HG03439 (cell line): ENCODE measurements around the gene KCNT2.
A peak's percentile ranks its signal among the peaks of the same experiment; 100 is the strongest.

Experiments used
- ATAC-seq: cut with Tn5 transposase; IDR thresholded peaks from one replicate; pipeline ENCODE4 v1.9.1; 2021; ENCODE audit warnings: mild to moderate bottlenecking, moderate library complexity; ENCODE audit not compliant: unreplicated experiment

Gene KCNT2

GRCh38 chr1:196403803-196404690 is 204.2 kb downstream of the KCNT2 start:
- no peak for ATAC-seq

DNA sequence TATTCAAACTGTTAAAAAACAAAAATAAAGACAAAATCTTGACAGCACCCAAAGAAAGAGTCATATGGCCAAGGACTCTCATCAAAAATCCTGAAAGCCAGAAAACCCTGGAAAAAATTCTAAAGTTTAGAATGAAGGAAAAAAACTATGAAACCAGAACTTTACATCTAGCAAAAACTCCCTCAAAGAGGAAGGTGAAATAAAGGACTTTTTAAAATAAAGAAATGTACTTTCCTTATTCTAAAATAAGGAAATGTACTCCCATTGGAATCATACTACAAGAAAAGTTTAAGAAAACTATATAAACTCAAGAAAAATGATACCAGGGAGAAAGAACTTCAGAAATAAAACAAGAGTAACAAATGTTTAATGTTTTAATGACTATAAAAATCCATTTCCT is 206.3 kb downstream of the KCNT2 start:
- ATAC-seq = no peak

DNA sequence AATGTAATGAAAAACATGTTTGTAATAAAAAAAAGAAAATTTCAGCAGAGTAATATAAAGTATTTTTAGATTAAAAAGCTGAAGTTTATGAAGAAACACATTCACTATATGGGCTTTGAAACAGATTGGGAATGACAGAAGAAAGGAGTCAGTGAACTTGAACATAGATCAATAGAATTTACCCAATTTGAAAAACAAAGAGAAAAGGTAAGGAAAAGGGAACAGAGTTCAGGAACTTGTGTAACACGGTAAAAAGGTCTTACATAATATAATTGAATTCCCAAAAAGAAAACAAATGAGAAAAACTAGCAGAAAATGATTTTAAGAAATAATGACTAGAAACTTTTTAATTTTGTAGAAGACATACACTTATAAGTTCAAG is 206.8 kb downstream of the KCNT2 start:
- no peak for ATAC-seq

DNA sequence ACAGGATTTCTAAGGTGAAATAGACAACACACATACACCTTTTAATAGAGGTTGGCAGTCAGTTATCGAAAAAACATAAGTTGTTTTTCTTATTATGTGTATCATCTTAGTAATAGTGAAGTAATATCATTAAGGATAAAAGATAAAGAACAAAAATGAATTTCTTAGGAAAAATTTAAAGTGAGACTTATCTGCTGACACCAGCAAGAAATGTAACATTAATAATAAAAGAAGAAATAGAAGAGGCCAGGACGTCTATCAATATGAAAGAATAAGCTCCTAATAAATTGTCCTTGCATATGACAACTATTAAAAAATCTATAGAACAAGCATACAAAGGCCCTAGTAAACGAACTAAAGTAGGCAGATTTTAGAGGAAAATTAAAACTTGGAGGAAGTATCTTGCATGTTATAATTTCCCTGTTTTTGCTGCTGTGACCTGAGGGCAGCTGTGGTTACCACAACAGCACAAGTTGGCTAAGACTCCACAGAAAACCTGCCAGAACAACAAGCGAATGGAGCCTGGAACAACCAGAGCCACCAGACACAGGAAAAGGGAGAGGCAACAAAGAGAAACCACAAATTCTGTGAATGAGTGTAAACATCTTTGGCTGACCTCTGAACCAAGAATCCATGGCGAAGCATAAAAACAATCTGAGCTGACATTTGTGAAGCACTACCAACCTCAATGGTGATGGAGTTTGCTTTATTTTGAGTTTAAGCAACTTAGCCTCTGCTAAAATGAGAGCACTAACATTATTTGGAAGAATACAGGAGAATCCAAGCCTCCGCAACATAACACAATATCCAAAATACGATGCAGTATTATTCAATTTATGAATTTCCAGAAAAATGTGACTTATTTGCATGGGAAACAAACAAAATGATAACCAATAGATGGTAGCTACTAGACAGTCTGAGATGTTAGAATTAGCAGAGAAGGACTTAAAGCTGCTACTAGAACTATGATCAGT is 207.5 kb downstream of the KCNT2 start:
- ATAC-seq = no peak

DNA sequence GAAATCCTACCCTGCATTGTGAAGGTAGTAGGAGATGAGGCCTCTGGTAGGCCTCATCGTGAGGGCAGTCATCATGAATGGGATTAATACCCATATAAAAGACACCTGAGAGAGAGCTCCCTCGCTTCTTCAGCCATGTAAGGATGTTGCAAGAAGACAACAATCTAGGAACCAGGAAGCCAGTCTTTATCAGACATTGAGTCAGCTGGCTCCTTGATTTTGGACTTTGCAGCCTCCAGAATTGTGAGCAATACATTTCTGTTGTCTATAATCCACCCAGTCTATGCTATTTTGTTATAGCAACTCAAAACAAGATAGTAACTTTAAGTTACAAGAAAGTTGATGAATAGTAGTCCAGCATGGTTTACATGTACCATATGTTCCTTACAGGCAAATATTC is 208.5 kb downstream of the KCNT2 start:
- no peak for ATAC-seq

DNA sequence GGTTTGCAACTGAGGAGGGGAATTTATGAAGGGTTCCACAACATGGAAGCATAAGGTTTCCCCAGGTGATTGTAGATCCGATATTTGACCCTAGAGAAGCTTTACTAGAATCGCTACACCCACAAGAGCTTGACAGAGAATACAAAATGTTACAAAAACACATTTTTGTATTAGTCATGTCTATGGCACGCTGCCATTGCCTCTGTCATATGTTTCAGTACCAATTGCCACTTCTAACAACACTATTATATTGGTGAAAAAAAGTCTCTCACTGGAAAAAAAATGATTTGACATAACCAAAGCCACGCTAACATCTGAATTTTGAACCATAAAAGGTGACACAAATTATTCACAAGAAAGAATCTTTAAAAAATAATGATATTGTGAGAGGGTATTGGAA is 214.5 kb downstream of the KCNT2 start:
- no peak for ATAC-seq

- no peak for ATAC-seq
These were observed 215.0 kb downstream of the KCNT2 start for GRCh38 chr1:196393282-196393681.

DNA sequence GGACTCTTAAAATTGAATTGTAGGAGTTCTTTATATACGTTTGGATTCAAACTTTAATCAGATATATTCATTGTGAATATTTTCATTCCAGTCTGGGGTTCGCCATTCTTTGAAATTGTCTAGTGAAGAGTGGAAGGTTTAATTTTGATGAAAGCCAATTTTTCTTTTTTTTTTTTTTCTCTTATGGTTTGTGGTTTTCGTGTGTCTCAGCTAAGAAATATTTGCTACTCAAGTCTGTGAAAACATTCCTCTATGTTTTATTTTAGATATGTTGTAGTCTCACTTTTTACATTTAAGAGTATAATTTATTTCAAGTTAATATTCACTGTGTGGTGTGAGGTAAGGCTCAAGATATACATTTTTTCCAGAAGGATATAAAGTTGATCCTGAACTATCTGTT is 220.5 kb downstream of the KCNT2 start:
- no peak for ATAC-seq

DNA sequence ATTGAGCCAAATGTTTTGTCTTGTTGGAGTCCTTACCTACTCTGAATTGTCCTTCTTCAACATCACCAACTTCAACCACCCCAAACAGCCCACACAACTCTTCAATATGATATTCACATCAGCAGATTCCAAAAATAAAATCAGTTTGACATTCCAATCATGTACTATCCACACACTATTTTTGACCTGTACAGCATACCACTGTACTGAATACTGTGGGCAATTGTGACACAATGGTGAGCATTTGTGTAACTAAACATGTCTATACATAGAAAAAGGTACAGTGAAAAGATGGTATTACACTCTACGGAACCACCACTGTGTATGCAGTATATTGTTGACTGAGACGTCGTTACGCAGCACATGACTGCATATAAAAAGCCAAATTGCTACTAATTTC is 223.1 kb downstream of the KCNT2 start:
- no peak for ATAC-seq

DNA sequence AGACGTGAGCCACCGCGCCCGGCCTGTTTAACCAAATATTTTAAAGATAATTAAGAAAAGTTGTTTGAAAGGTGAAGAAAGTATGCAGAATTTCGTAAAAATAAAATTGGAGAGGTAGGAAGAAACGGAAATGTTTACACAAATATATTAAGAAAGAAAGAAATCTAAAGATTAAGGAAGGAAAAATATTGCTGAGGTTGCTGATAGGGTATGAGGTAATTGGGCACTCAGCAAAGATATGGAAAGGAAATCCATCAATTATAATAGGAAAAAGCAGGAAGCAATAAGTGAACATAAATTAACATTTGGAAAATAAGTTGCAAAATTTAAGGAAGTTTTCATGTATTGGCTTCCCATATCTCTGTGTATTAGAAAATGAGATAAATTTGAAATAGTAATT is 225.9 kb downstream of the KCNT2 start:
- ATAC-seq = no peak

- ATAC-seq = no peak
These were observed 226.7 kb downstream of the KCNT2 start for GRCh38 chr1:196381544-196381943.

DNA sequence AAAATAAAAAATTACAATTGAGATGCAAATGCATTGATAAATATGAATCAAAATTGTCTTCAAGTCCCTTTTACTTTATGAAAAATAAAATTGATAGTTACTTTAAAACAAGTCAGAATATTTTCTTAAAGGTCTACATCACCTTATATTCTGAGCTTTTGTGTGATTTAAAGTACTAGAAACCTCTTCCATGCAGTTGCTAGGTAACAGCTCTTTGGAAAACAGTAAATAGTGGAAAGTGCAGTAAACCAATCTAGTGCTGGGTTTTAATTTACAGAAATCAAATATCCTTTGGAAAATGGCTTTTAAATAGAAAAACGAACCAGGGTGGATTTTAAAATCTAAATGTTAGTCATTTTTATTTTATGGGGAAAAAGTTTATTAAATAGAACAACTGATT is 227.9 kb downstream of the KCNT2 start:
- ATAC-seq = no peak

- ATAC-seq = no peak
These were observed 230.4 kb downstream of the KCNT2 start for GRCh38 chr1:196377811-196378210.

DNA sequence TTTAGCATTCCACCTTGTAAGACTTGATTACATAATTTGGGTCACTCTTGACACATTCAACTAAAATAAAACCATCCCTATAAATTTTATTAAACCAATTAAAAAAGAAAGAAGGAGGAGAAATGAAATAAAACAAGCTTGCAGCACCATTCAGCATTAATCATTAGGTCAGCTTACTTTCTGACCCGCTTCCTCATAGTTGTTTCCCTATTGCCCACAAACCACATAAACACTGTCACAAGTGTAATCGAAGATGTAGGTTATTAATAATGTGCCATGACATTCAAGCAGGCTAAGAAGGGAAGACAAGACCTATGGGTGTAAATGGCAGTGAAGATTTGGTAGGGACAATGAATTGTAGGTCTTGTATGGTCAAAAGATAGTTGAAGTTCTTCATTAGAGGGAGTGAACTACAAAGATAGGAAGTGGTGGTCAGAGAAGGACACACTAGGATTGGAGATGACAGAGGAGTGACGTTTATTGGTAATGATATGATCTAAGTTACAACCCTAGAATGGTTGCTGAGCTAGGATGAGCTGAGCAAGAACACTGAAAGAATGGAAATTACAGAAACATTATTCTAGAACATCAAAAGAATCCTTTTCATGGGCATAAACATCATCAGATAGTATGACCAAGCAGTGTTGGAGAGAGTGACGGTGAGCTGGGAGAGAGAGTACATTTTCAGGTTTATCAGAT is 231.5 kb downstream of the KCNT2 start:
- ATAC-seq = no peak

DNA sequence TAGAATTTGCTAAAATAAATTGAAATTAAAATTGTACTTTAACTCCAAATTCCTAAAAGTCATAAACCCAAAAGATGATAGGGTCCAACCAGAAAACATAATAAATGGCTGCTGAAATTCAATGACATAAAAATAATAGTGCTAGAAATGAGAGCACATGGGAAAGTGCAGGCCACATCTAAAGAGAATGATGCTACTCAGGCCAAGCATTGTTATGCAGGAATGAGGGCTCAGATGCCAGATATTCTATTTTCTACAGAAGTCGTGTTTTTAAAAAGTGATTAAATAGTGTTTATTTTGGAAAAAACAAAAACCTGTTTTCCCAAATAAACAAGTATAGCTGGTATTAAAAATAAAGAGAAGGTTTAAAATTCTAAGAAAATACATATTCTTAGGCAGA is 234.4 kb downstream of the KCNT2 start:
- ATAC-seq = no peak

GRCh38 chr1:196372896-196373536 is 235.2 kb downstream of the KCNT2 start:
- ATAC-seq = peak; percentile 86

DNA sequence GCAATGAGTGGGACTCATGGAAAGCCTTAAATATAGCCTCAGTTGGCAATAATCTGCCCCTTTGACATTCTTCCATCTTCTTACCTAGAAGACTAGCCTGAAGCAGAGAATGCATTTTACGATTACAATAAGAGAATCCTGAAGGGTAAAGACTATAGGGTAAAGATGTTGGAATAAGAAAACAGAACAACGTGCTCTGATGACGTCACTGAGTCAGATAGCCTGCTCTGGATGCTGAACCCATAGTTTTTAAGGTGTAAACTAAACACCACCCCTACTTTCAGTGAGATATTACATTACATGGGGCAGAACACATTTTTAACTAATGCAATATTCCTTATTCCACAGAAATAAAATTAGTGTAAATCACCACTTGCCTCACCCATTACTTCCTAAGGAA is 240.4 kb downstream of the KCNT2 start:
- no peak for ATAC-seq

- ATAC-seq = no peak
These were observed 241.3 kb downstream of the KCNT2 start for GRCh38 chr1:196366817-196367495.

DNA sequence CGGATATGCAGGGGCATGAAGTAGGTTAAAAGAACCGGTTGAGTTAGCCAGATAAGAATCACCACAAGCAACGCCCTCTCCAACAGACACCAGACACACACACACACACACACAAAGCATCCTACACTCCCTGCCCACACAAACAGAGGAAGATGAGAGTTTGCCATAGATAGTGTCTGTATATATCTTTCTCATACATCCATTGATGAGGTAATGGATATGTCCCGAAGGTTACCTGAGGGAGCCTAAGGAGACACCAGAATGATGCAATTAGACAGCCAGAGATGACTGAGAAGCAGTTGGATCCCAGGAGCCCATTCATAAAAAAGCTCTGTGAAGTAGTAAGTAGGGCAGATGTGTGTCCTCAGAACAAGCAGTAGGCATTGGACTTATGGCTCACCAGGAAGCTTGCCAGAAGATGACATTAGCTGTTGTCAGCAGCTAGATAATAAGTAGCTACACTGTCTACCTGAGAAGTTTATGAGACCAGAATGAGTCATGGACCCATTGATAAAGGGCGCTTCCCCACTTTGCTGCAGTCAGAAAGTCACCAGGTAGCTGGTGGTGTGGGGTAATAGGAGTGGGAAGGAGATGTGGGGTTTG is 247.0 kb downstream of the KCNT2 start:
- ATAC-seq = no peak

DNA sequence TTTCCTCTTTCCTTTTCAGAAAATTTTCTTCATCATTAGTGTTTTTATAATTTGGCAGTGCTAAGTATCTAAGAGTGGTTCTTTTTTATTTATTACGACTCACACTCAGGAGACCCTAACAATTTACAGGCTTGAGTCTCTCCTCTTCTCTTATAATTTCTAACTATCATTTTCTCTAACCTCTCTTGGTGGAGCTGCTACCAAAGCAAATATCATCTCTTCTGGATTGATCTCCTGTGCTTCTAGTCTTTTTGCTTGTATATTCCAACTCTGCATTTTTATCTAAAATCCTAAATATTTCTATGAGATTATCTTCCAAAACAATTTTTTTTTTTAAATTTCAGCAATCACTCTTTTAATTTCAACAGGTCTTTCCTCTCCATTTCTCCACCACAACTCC is 250.3 kb downstream of the KCNT2 start:
- no peak for ATAC-seq
